ENCODE data around the gene ACTR1B. TPM values are rescaled to one million over a fixed set of nuclear protein-coding genes. Genes with fewer than 3 reads are reported as not detected.
"Not testable (repeated sequence)": the region's sequence is repeated elsewhere in the genome, so short reads cannot be mapped to it uniquely, and the experiment has no call there.

ACTR1B gene
- total RNA-seq, 2 experiments from 2014 or later, result 92.0 to 124 TPM

DNA sequence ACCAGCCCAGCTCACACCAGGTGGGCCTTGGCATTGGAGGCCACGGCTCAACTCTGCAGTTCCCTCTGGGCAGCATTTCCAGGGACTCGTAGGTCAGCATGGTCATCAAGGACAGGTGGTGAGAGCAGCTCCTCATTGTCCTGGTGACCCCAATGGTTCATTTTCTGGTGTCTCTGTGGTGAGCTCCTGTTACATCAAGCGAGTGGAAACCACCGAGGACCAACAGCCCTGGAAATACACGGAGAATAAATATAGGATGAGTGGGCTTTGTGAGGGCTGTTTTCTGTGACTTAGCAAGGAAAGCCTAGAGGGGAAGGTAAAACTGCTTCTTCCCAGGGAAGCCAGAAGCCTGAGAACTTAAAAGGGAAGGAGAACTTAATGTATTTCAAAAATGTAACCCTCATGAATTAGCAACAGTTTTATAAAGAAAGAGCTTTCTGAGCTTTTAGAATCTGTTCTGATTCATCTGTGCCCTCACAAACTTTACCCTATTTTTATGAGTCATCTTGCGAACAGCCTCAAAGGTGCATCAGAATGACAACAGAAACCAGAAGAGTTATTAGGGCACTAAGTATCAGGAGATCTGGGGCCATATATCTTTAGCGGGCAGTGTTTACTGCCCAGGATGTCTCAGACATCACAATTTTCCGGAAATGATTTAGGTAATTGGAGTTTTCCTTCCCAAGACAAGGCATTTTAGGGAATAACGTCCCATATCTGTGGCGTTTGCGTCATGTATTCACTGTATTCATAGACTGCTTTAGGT, 24.4 kb upstream of the ACTR1B start:
- peaks cover 10% of the 10 kb centered on the region for H3K4me1 Mint-ChIP-seq
- intact Hi-C loops (cut with DNase I, micrococcal nuclease), result loop anchor here in 1 of 2 experiments (1.0 to 2.0 kb wide), 4 partner anchors 9 to 43 kb away; partner anchors contain the start of gene ACTR1B
- no peaks in the 10 kb centered on the region for H3K9me3 Mint-ChIP-seq (ENCODE audit: low read depth)
- ATAC-seq (peak; percentile 96), DNase-seq (no peak)
- H3K4me3 Mint-ChIP-seq, result no peak overlapping the region
- ChIA-PET POLR2A (interaction anchor here (0.6 to 1.0 kb wide), 2 partner anchors 15 to 1051 kb away, joined by 5 read pairs; no protein-coding TSS in a partner anchor), CTCF (interaction anchor here (0.7 to 2.9 kb wide), 6 partner anchors 10 to 98 kb away, joined by 4 to 15 read pairs (median 6); no protein-coding TSS in a partner anchor)
- H3K27me3 Mint-ChIP-seq, result no peaks in the 10 kb centered on the region
- no peaks in the 10 kb centered on the region for H3K36me3 Mint-ChIP-seq (ENCODE audit: low read depth)
- H3K27ac Mint-ChIP-seq, result peak overlapping the region; percentile 73

DNA sequence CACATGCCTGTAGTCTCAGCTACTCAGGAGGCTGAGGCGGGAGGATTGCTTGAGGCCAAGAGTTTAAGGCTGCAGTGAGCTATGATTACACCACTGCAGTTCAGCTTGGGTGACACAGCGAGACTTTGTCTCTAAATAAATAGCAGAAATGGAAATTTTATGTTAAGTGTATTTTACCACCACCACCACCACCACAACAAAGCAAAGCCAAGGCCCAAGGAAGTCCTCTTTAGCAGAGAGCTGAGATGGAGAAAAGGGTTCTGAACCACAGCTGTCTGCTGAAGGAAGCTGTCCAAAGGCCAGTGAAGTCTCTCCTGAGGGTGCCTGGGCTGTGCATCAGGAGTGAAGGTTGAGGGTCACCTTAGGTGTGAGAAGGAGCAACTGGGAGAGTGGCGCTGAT, 23.4 kb upstream of the ACTR1B start:
- H3K9me3 Mint-ChIP-seq (ENCODE audit: low read depth); H3K27ac Mint-ChIP-seq; POLR2A ChIA-PET; intact Hi-C loops (cut with DNase I, micrococcal nuclease); H3K4me3 Mint-ChIP-seq; H3K27me3 Mint-ChIP-seq; H3K36me3 Mint-ChIP-seq (ENCODE audit: low read depth); ATAC-seq: not testable (repeated sequence)
- CTCF ChIA-PET, result interaction anchor here (1.4 to 2.9 kb wide), 2 partner anchors 11 to 22 kb away, joined by 6 to 15 read pairs; no protein-coding TSS in a partner anchor
- peaks cover 10% of the 10 kb centered on the region for H3K4me1 Mint-ChIP-seq
- peak; percentile 23 for DNase-seq

DNA sequence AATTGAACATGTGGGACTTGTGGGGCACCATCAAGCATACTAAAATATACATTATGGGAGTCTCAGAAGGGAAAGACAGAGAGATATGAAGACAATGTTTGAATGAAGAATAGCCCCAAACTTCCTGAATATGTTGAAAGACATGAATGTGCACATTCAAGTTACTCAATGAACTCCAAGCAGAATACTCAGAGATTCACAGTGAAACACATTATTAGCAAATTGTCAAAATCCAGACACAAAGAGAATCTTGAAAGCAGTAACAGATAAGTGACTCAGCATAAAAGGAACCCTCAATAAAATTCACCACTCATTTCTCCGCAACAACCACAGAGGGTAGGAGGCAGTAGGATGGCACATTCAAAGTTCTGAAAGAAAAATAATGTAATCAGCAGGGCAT, 14.5 kb upstream of the ACTR1B start:
- no peak overlapping the region for H3K4me3 Mint-ChIP-seq
- H3K27me3 Mint-ChIP-seq, result no peaks in the 10 kb centered on the region
- H3K36me3 Mint-ChIP-seq (ENCODE audit: low read depth), result no peaks in the 10 kb centered on the region
- ChIA-PET CTCF (interaction anchor here (0.8 to 1.6 kb wide), 3 partner anchors 9 to 19 kb away, joined by 5 to 8 read pairs (median 6); partner anchors contain the start of gene C2orf92), POLR2A (no interaction called here)
- intact Hi-C loops (cut with DNase I, micrococcal nuclease), result no loop called here
- H3K27ac Mint-ChIP-seq, result no peak overlapping the region
- H3K4me1 Mint-ChIP-seq, result peaks cover 30% of the 10 kb centered on the region
- no peak for DNase-seq
- ATAC-seq, result no peak
- H3K9me3 Mint-ChIP-seq (ENCODE audit: low read depth), result no peaks in the 10 kb centered on the region

DNA sequence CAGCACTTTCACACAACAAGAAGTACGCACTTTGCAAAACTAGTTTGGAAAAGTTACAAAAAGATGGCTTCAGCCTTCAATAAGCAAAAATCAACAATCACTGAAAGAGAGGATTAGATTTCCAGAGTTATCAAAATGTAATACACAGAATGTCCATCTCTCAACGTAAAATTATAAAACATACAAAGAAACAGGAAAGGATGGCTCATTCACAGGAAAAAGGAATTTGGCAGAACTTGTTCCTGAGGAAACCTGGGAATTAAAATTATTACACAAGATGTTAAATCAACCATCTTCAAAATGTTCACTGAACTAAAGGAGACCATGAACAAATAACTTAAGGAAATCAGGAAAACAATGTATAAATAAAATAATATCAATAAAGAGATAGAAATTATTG, 13.6 kb upstream of the ACTR1B start:
- intact Hi-C loops (cut with DNase I, micrococcal nuclease), result no loop called here
- Mint-ChIP-seq H3K27me3 (no peaks in the 10 kb centered on the region), H3K36me3 (ENCODE audit: low read depth) (no peaks in the 10 kb centered on the region), H3K9me3 (ENCODE audit: low read depth) (no peaks in the 10 kb centered on the region), H3K4me1 (peaks cover 36% of the 10 kb centered on the region), H3K27ac (no peak overlapping the region), H3K4me3 (no peak overlapping the region)
- POLR2A ChIA-PET, result no interaction called here
- DNase-seq (no peak), ATAC-seq (no peak)
- CTCF ChIA-PET, result interaction anchor here (0.9 to 1.4 kb wide), 3 partner anchors 13 to 32 kb away, joined by 3 to 5 read pairs (median 4); partner anchors contain the start of genes ACTR1B and COX5B

DNA sequence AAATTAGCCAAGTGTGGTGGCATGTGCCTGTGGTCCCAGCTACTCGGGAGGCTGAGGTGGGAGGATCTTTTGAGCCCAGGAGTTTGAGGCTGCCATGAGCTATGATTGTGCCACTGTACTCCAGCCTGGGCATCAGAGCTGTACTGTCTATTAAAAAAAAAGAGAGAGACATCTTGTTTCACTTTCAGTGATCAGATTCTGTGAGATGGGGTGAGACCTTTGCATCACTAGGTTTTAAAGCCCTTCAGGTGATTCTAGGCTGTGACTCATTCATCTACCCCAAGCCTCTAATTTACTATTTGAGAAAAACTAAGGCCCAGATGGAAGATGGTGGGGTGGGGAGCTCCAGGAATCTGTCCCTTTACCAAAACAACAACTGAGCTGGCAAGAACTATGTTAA, 12.8 kb upstream of the ACTR1B start:
- Mint-ChIP-seq H3K4me1 (peaks cover 36% of the 10 kb centered on the region), H3K36me3 (ENCODE audit: low read depth) (no peaks in the 10 kb centered on the region), H3K27ac (no peak overlapping the region), H3K27me3 (no peaks in the 10 kb centered on the region), H3K9me3 (ENCODE audit: low read depth) (no peaks in the 10 kb centered on the region), H3K4me3 (no peak overlapping the region)
- POLR2A ChIA-PET, result no interaction called here
- CTCF ChIA-PET, result interaction anchor here (0.9 to 1.6 kb wide), 6 partner anchors 12 to 34 kb away, joined by 3 to 7 read pairs (median 4); partner anchors contain the start of genes ACTR1B and COX5B
- intact Hi-C loops (cut with DNase I, micrococcal nuclease), result no loop called here
- peak; percentile 64 for ATAC-seq
- no peak for DNase-seq

DNA sequence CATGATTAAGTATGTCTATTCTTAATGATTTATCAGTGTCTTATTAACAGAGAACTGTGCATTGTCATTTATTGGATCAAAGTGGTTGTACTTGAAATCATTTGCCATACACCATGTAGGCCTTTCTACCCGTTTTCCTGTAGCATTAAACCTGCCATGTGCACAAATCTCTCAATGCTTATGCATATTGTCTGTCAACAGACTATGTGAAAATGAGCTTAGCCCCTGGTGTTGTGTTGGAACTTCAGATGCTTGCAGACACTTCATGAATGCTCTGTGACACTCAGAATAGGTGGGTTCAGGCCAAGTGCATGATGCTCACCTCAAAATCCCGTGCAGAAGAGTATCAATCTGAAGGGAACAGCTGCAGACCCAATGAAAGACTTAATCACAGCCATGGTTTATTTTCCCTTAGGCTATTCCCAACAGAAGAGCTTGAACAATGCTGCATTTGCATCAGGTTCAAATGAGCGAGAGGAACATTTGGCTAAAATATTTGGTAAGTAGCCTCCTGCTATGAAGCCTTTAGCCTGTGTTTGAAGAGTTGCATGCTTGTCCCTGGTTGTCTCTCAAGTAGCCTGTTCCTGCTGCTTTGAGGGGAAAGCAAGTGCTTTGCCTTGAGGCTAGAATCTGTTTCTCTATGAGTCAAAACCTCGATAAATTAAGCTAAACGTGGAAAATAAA, 11.7 kb upstream of the ACTR1B start:
- intact Hi-C loops (cut with DNase I, micrococcal nuclease), result no loop called here
- POLR2A ChIA-PET, result interaction anchor here (1.1 kb wide), 1 partner anchor 13 kb away, joined by 3 read pairs; no protein-coding TSS in a partner anchor

DNA sequence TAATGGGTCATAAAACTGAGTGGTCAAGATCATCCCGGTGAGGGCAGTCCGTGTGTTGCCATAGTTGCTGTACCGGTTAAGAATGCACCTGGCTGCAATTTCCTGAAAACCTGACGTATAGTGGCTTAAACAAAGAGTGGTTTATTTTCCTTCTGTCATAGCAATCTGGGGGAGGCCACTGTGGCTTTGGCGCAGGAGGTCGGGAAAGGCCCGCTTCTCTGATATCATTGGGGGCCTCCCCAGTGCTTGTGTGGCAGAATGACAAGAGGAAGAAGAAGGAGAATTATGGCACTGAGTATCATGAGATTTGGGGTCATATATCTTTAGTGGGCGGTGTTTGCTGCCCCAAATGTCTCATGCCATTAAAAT, 10.1 kb upstream of the ACTR1B start:
- ATAC-seq (peak; percentile 70), DNase-seq (peak; percentile 78)
- intact Hi-C loops (cut with DNase I, micrococcal nuclease), result loop anchor here in 1 of 2 experiments (1.0 kb wide), 2 partner anchors 10 to 14 kb away; partner anchors contain the start of gene ACTR1B
- peaks cover 36% of the 10 kb centered on the region for H3K4me1 Mint-ChIP-seq
- H3K36me3 Mint-ChIP-seq (ENCODE audit: low read depth), result no peaks in the 10 kb centered on the region
- CTCF ChIA-PET, result interaction anchor here (1.4 to 1.6 kb wide), 5 partner anchors 9 to 83 kb away, joined by 3 to 9 read pairs (median 5); no protein-coding TSS in a partner anchor
- peak overlapping the region; percentile 84 for H3K27ac Mint-ChIP-seq
- POLR2A ChIA-PET, result interaction anchor here (1.4 to 2.0 kb wide), 3 partner anchors 9 to 14 kb away, joined by 5 to 15 read pairs (median 8); partner anchors contain the start of gene ACTR1B
- no peaks in the 10 kb centered on the region for H3K27me3 Mint-ChIP-seq
- no peak overlapping the region for H3K4me3 Mint-ChIP-seq
- no peaks in the 10 kb centered on the region for H3K9me3 Mint-ChIP-seq (ENCODE audit: low read depth)

More for the DNA sequence above, 11.7 kb upstream of the ACTR1B start:
- DNase-seq (no peak), ATAC-seq (no peak)
- H3K4me3 Mint-ChIP-seq, result no peak overlapping the region
- no peak overlapping the region for H3K27ac Mint-ChIP-seq
- H3K27me3 Mint-ChIP-seq, result no peaks in the 10 kb centered on the region
- H3K4me1 Mint-ChIP-seq, result peaks cover 36% of the 10 kb centered on the region
- H3K36me3 Mint-ChIP-seq (ENCODE audit: low read depth), result no peaks in the 10 kb centered on the region
- no peaks in the 10 kb centered on the region for H3K9me3 Mint-ChIP-seq (ENCODE audit: low read depth)
- CTCF ChIA-PET, result interaction anchor here (0.6 to 1.6 kb wide), 5 partner anchors 9 to 510 kb away, joined by 3 to 7 read pairs (median 4); no protein-coding TSS in a partner anchor

DNA sequence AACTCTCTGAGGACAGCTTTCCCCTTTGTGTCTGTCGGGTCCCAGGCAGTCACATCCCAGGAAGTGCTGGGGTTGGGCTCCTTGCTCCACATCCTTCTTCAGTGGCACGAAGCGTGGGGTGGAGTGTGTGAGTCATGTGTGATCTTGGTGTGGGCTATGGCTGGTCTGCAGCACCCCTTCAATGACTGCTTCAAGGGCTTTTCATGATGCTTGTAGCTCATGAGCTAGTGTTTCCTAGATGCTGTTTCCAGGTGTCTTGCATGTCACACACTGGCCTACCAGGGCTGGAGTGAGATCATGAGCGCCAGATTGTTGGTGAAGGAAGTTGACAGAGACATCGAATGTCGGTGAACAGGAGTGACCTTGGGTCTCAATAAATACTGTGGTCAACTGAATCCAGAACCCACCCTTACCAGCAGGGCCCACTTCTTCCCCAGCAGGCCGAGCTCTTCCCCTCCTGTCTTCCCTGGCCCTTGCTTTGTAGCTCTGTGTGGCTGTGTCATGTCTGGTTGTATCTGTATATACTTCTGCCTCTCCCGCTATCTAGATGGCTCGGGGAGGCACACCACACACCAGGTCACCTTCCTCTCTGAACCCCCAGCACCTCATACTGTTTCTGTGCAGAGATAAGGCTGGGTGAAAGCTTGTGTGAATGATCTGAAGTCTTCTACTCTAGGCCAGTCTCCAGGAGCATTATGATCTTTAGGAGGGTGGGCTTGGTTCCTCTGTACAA, 9.5 kb upstream of the ACTR1B start:
- peak overlapping the region; percentile 84 for H3K27ac Mint-ChIP-seq
- H3K4me1 Mint-ChIP-seq, result peaks cover 35% of the 10 kb centered on the region
- POLR2A ChIA-PET, result interaction anchor here (1.2 to 2.0 kb wide), 4 partner anchors 9 to 83 kb away, joined by 3 to 15 read pairs (median 6); partner anchors contain the start of gene ACTR1B
- CTCF ChIA-PET, result interaction anchor here (0.7 to 1.6 kb wide), 7 partner anchors 8 to 83 kb away, joined by 3 to 9 read pairs (median 4); no protein-coding TSS in a partner anchor
- H3K9me3 Mint-ChIP-seq (ENCODE audit: low read depth), result no peaks in the 10 kb centered on the region
- peak overlapping the region; percentile 6 for H3K4me3 Mint-ChIP-seq
- peak; percentile 75 for ATAC-seq
- intact Hi-C loops (cut with DNase I, micrococcal nuclease), result loop anchor here in 1 of 2 experiments (1.0 kb wide), 2 partner anchors 9 to 15 kb away; partner anchors contain the start of gene ACTR1B
- DNase-seq, result peak; percentile 69
- no peaks in the 10 kb centered on the region for H3K27me3 Mint-ChIP-seq
- H3K36me3 Mint-ChIP-seq (ENCODE audit: low read depth), result no peaks in the 10 kb centered on the region

DNA sequence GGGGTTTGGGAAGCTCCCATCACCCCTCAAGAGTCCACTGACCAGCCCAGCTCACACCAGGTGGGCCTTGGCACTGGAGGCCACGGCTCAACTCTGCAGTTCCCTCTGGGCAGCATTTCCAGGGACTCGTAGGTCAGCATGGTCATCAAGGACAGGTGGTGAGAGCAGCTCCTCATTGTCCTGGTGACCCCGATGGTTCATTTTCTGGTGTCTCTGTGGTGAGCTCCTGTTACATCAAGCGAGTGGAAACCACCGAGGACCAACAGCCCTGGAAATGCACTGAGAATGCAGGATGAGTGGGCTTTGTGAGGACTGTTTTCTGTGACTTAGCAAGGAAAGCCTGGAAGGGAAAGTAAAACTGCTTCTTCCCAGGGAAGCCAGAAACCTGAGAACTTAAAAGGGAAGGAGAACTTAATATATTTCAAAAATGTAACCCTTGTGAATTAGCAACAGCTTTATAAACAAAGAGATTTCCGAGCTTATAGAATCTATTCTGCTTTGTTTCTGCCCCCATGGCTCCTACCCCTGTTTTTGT, 8.8 kb upstream of the ACTR1B start:
- intact Hi-C loops (cut with DNase I, micrococcal nuclease), result loop anchor here in 1 of 2 experiments (1.0 kb wide), 2 partner anchors 8 to 16 kb away; partner anchors contain the start of gene ACTR1B

DNA sequence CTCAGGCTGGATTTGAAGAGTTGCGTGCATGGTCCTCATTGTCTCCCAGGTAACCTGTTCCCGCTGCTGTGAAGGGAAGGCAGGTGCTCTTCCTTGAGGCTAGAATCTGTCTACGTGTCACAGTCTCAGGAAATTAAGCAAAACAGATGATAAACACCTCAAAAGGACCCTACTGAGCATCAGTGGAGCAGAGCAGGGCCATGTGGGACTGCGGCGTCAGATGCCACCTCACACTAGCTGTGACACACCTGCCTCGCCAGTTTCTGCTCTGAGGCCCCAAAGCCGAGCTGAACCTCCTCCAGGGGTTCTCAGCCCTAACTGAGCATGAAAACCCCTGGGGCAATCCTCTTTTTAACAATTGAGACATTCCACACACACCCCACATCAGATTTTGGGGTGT, 7.7 kb upstream of the ACTR1B start:
- POLR2A ChIA-PET, result no interaction called here
- DNase-seq (no peak), ATAC-seq (no peak)
- Mint-ChIP-seq H3K9me3 (ENCODE audit: low read depth) (no peaks in the 10 kb centered on the region), H3K27me3 (no peaks in the 10 kb centered on the region), H3K4me3 (no peak overlapping the region), H3K36me3 (ENCODE audit: low read depth) (peaks cover 2% of the 10 kb centered on the region), H3K4me1 (peaks cover 26% of the 10 kb centered on the region), H3K27ac (no peak overlapping the region)
- intact Hi-C loops (cut with DNase I, micrococcal nuclease), result no loop called here
- CTCF ChIA-PET, result no interaction called here

More for the DNA sequence above, 8.8 kb upstream of the ACTR1B start:
- ATAC-seq; DNase-seq; H3K27me3 Mint-ChIP-seq; H3K36me3 Mint-ChIP-seq (ENCODE audit: low read depth); H3K4me3 Mint-ChIP-seq; H3K9me3 Mint-ChIP-seq (ENCODE audit: low read depth): not testable (repeated sequence)
- H3K27ac Mint-ChIP-seq, result peak overlapping the region; percentile 84
- ChIA-PET CTCF (interaction anchor here (0.7 to 1.6 kb wide), 8 partner anchors 8 to 82 kb away, joined by 3 to 9 read pairs (median 4); no protein-coding TSS in a partner anchor), POLR2A (interaction anchor here (1.2 to 2.0 kb wide), 4 partner anchors 8 to 82 kb away, joined by 3 to 15 read pairs (median 6); partner anchors contain the start of gene ACTR1B)
- peaks cover 31% of the 10 kb centered on the region for H3K4me1 Mint-ChIP-seq

Measured in activated CD4-positive, alpha-beta T cell treated with anti-CD3 and anti-CD28 coated beads for 36 hours (primary cell).